ENCODE data around the gene KREMEN1. TPM values are rescaled to one million over a fixed set of nuclear protein-coding genes. Genes with fewer than 3 reads are reported as not detected.

Gene KREMEN1
- total RNA-seq, 1 experiment from 2014 or later: not detected

Small RNA genes within 50 kb of the gene (small RNA-seq; reads per million reads assigned to genes)
- gene RNU6-1219P: not detected
- not detected for gene RNU6-810P

Other genes starting within 250 kb of the KREMEN1 start
- 0.04 and 0.19 TPM in 2 replicates for gene ZNRF3, start 189.5 kb upstream of the KREMEN1 start, total RNA-seq (2014; rRNA removed; shearing (Covaris generic); ENCODE audit: low replicate concordance)
- not detected in 2 replicates for gene C22orf31, start 11.2 kb upstream of the KREMEN1 start, total RNA-seq (2014; rRNA removed; shearing (Covaris generic); ENCODE audit: low replicate concordance)
- gene EMID1, start 132.9 kb downstream of the KREMEN1 start, total RNA-seq (2014; rRNA removed; shearing (Covaris generic); ENCODE audit: low replicate concordance): 0.26 and 0.32 TPM in 2 replicates
- 8.8 and 29.7 TPM in 2 replicates for gene RHBDD3, start 194.9 kb downstream of the KREMEN1 start, total RNA-seq (2014; rRNA removed; shearing (Covaris generic); ENCODE audit: low replicate concordance)
- 281 and 309 TPM in 2 replicates for gene EWSR1, start 195.2 kb downstream of the KREMEN1 start, total RNA-seq (2014; rRNA removed; shearing (Covaris generic); ENCODE audit: low replicate concordance)
- gene GAS2L1, start 233.6 kb downstream of the KREMEN1 start, total RNA-seq (2014; rRNA removed; shearing (Covaris generic); ENCODE audit: low replicate concordance): not detected in 2 replicates
- gene RASL10A, start 242.7 kb downstream of the KREMEN1 start, total RNA-seq (2014; rRNA removed; shearing (Covaris generic); ENCODE audit: low replicate concordance): 0.76 TPM in 1 of 2 replicates, not detected in the other